ENCODE data around the gene OR10H4. TPM values are rescaled to one million over a fixed set of nuclear protein-coding genes. Genes with fewer than 3 reads are reported as not detected.

Gene OR10H4
- total RNA-seq, 4 donors from 2014 or later = not detected

DNA sequence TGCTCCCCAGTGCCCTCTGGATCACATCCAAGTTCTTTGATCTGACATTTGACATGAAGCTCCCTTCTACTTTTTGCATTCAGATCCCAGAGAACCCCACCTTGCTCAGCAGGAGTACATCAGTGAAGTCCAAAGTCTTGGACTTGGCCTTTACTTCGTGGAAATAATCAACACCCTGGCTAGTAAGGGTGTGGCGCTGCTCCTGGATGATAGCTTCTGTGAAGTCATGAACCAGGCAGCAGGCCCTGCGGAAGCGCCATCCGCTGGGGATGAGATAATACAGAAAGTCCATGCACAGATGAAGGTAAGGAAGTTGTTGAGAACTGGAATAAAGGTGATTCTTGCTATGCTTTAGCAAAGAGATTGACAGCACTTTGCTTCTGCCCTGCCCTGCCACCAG is 43.2 kb downstream of the OR10H4 start:
- no peaks in the 10 kb centered on the region for H3K36me3 ChIP-seq
- ATAC-seq = no peak
- peaks cover 33% of the 10 kb centered on the region for H3K27me3 ChIP-seq
- H3K9me3 ChIP-seq = peaks cover 0 to 5% (median 0%) of the 10 kb centered on the region in 3 donors
- H3K27ac ChIP-seq = no peak overlapping the region
- no peak overlapping the region for H3K4me3 ChIP-seq
- TF ChIP-seq EP300 (IDR thresholded peaks at IDR 0.05) (no peak), POLR2AphosphoS5 (IDR thresholded peaks at IDR 0.05) (no peak), POLR2A (IDR thresholded peaks at IDR 0.05) (no peak)
- TF ChIP-seq, protein P1, sequence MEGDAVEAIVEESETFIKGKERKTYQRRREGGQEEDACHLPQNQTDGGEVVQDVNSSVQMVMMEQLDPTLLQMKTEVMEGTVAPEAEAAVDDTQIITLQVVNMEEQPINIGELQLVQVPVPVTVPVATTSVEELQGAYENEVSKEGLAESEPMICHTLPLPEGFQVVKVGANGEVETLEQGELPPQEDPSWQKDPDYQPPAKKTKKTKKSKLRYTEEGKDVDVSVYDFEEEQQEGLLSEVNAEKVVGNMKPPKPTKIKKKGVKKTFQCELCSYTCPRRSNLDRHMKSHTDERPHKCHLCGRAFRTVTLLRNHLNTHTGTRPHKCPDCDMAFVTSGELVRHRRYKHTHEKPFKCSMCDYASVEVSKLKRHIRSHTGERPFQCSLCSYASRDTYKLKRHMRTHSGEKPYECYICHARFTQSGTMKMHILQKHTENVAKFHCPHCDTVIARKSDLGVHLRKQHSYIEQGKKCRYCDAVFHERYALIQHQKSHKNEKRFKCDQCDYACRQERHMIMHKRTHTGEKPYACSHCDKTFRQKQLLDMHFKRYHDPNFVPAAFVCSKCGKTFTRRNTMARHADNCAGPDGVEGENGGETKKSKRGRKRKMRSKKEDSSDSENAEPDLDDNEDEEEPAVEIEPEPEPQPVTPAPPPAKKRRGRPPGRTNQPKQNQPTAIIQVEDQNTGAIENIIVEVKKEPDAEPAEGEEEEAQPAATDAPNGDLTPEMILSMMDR (IDR thresholded peaks at IDR 0.05) = no peak
- no peaks in the 10 kb centered on the region for H3K4me1 ChIP-seq
- 70 to 87% methylated on average over 2 to 4 of the region's 5 CpGs for WGBS, 2 donors (ENCODE audit: low coverage in 1 of 2)

- Histone ChIP-seq H3K27me3 (peaks cover 9% of the 10 kb centered on the region), H3K4me1 (peaks cover 0 to 6% (median 0%) of the 10 kb centered on the region in 3 donors), H3K27ac (no peak overlapping the region), H3K9me3 (no peaks in the 10 kb centered on the region), H3K36me3 (no peaks in the 10 kb centered on the region), H3K4me3 (no peak overlapping the region)
- ATAC-seq = no peak
- WGBS, 2 donors (ENCODE audit: low coverage in 1 of 2) = no CpG with 5 or more reads among the region's 6 CpGs
- TF ChIP-seq EP300 (IDR thresholded peaks at IDR 0.05) (no peak), POLR2AphosphoS5 (IDR thresholded peaks at IDR 0.05) (no peak), POLR2A (IDR thresholded peaks at IDR 0.05) (no peak)
- TF ChIP-seq, protein P1 (IDR thresholded peaks at IDR 0.05) = no peak
Measured at GRCh38 chr19:15995536-15995935, 46.7 kb downstream of the OR10H4 start.

GRCh38 chr19:15998166-15998565 is 49.4 kb downstream of the OR10H4 start:
- Histone ChIP-seq H3K27ac (no peak overlapping the region), H3K27me3 (no peaks in the 10 kb centered on the region), H3K9me3 (no peaks in the 10 kb centered on the region), H3K4me1 (peaks cover 0 to 23% (median 3%) of the 10 kb centered on the region in 3 donors), H3K36me3 (no peaks in the 10 kb centered on the region), H3K4me3 (no peak overlapping the region)
- TF ChIP-seq, protein P1 (IDR thresholded peaks at IDR 0.05) = no peak
- TF ChIP-seq POLR2A (IDR thresholded peaks at IDR 0.05) = no peak
- no peak for TF ChIP-seq POLR2AphosphoS5 (IDR thresholded peaks at IDR 0.05)
- TF ChIP-seq EP300 (IDR thresholded peaks at IDR 0.05) = no peak
- ATAC-seq = no peak
- WGBS, 2 donors (ENCODE audit: low coverage in 1 of 2) = 67% methylated on average over 1 of the region's 4 CpGs; no CpG with 5 or more reads in 1 of the 2 donors

Other genes starting within 250 kb of the OR10H4 start
- gene OR10H2, start 221.0 kb upstream of the OR10H4 start, total RNA-seq = not detected
- not detected for gene OR10H3, start 211.0 kb upstream of the OR10H4 start, total RNA-seq
- not detected for gene OR10H5, start 161.3 kb upstream of the OR10H4 start, total RNA-seq
- gene OR10H1, start 133.3 kb upstream of the OR10H4 start, total RNA-seq = not detected
- not detected for gene CYP4F2, start 50.9 kb upstream of the OR10H4 start, total RNA-seq
- gene CYP4F11, start 14.5 kb upstream of the OR10H4 start, total RNA-seq = 1 to 10 TPM in 2 of 4 donors, not detected in 2; 2.3 TPM
- 100 to 1,000 TPM; 351 to 486 (median 404) TPM for gene TPM4, start 127.5 kb downstream of the OR10H4 start, total RNA-seq
- gene RAB8A, start 162.9 kb downstream of the OR10H4 start, total RNA-seq = 10 to 100 TPM; 32.4 to 52.5 (median 44.9) TPM
- under 1 TPM in 2 of 4 donors, not detected in 2; 0.87 to 0.94 TPM for gene HSH2D, start 194.7 kb downstream of the OR10H4 start, total RNA-seq
- gene CIB3, start 224.5 kb downstream of the OR10H4 start, total RNA-seq = not detected
- 100 to 1,000 TPM in 2 of 4 donors, 10 to 100 TPM in 2; 90.1 to 126 (median 104) TPM for gene FAM32A, start 236.4 kb downstream of the OR10H4 start, total RNA-seq
- 100 to 1,000 TPM in 2 of 4 donors, 10 to 100 TPM in 2; 62.0 to 140 (median 105) TPM for gene AP1M1, start 248.9 kb downstream of the OR10H4 start, total RNA-seq

Measured in gastroesophageal sphincter (tissue), 4 donors.